GM20000 (cell line): ENCODE data around the gene OLFML2B.
"Not testable (repeated sequence)": the region's sequence is repeated elsewhere in the genome, so short reads cannot be mapped to it uniquely, and the experiment has no call there.

Source experiments
- DNase-seq: peaks from one replicate; pipeline ENCODE4 v3.0.0; 2012; ENCODE audit warnings: low spot score
- TF ChIP-seq, protein P1 (sequence below): IDR thresholded peaks from 2 replicates; pipeline ENCODE4 v1.5.1; 2012; ENCODE audit warnings: mild to moderate bottlenecking, control low read depth; ENCODE audit errors: extremely low read depth, missing control alignments

The OLFML2B gene

DNA sequence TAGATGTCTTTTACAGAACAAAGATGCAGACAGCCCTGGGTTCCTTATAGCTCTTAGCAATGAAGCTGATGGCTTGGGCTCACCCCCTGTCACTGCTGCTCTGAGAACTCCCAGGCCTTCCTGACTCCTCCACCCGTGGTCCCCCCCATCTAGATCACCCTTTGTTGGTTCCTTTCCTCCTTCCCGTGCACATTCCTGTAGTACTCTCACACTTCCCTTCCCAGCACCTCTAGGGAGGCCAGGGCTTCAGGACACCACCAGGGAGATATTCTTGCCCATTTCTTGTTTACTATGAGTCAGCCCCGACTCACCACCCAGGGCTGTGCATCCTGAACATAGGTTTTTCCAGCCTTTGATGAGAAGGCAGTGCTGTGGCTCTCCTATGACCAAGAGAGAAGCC is 31.4 kb upstream of the OLFML2B start:
- no peak for DNase-seq
- TF ChIP-seq, protein P1, sequence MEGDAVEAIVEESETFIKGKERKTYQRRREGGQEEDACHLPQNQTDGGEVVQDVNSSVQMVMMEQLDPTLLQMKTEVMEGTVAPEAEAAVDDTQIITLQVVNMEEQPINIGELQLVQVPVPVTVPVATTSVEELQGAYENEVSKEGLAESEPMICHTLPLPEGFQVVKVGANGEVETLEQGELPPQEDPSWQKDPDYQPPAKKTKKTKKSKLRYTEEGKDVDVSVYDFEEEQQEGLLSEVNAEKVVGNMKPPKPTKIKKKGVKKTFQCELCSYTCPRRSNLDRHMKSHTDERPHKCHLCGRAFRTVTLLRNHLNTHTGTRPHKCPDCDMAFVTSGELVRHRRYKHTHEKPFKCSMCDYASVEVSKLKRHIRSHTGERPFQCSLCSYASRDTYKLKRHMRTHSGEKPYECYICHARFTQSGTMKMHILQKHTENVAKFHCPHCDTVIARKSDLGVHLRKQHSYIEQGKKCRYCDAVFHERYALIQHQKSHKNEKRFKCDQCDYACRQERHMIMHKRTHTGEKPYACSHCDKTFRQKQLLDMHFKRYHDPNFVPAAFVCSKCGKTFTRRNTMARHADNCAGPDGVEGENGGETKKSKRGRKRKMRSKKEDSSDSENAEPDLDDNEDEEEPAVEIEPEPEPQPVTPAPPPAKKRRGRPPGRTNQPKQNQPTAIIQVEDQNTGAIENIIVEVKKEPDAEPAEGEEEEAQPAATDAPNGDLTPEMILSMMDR = no peak

DNA sequence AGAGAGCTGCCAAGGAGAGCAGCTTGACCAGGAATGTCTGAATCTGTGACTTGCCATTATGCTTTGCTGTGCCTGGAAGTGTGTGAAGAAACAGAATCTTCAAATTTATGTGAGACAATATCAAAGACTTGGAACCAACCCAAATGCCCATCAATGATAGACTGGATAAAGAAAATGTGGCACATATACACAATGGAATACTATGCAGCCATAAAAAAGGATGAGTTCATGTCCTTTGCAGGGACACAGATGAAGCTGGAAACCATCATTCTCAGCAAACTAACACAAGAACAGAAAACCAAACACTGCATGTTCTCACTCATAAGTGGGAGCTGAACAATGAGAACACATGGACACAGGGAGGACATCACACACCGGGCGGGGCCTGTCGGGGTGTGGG is 30.3 kb upstream of the OLFML2B start:
- DNase-seq = not testable (repeated sequence)

DNA sequence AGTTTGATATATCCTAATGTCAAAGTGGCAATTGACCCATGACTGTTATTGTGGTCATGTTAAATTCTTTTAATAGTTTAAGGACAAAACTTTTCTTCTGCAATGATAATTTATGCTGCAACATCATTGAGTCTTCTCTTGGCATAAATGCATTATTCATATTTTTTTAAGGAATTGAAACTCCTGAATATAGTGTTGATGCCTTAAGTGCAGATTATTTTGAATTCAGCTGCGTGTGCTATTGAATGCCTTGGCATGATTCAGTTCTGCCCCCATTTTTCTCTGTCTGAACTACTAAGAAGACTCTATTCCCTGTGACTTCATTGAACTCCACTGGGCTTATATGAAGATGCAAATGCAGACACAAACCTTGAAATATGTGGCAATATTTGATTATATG is 23.3 kb upstream of the OLFML2B start:
- TF ChIP-seq, protein P1 = no peak
- DNase-seq = no peak

- no peak for DNase-seq
Measured at GRCh38 chr1:162042361-162042760, 18.7 kb upstream of the OLFML2B start.

GRCh38 chr1:162040657-162041056 is 17.0 kb upstream of the OLFML2B start:
- DNase-seq = no peak
- TF ChIP-seq, protein P1 = no peak

More at GRCh38 chr1:162042361-162042760, 18.7 kb upstream of the OLFML2B start:
- TF ChIP-seq, protein P1 = no peak

DNA sequence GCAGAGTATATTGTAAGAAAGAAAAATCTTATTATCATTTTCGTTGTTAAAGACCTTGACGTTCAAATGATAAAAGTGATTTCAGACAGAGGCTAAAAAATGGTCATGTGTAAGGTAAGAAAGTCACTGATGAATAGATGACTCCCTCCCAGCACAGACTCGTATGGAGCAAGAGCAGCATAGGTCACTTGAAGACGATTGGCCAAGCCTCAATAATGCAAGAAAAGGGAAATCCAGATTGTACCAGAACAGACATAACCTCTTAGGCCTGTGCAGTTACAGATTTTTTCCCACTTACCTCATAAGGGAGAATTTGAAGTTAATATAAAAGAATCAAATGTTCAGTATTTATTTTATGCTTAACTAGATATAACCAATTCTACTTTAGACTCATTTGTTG is 16.3 kb upstream of the OLFML2B start:
- no peak for DNase-seq
- TF ChIP-seq, protein P1 = no peak

GRCh38 chr1:162038624-162039023 is 15.0 kb upstream of the OLFML2B start:
- DNase-seq = no peak

DNA sequence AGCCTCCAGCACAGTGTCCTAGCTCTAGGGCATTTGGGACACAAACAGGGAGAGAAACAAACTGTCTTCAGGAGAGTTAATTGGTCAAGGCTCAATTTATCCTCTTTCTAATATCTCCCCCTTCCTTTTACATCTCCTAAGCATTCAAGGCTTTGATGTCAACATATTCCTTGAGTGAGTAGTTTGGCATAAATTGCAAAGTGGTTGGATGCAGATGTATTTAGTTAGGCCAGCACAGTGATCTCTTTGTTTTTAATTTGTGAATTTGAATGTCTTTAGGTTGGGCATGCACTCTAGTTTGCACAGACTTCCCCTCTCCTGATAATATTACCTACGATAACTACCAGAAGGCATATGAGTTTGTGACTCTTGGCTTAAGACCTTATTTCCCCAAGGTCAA is 12.5 kb upstream of the OLFML2B start:
- TF ChIP-seq, protein P1 = no peak
- DNase-seq = no peak

More at GRCh38 chr1:162038624-162039023, 15.0 kb upstream of the OLFML2B start:
- TF ChIP-seq, protein P1 = no peak
